Brain pericyte (primary cell): Measurements from ENCODE around the gene ERC1.
"Not testable (repeated sequence)": the region's sequence is repeated elsewhere in the genome, so short reads cannot be mapped to it uniquely, and the experiment has no call there.

Experiments used
- DNase-seq: peaks from one replicate; pipeline ENCODE4 v3.0.0-alpha.2; 2012; ENCODE audit warnings: low read depth, low spot score

ERC1 gene

DNA sequence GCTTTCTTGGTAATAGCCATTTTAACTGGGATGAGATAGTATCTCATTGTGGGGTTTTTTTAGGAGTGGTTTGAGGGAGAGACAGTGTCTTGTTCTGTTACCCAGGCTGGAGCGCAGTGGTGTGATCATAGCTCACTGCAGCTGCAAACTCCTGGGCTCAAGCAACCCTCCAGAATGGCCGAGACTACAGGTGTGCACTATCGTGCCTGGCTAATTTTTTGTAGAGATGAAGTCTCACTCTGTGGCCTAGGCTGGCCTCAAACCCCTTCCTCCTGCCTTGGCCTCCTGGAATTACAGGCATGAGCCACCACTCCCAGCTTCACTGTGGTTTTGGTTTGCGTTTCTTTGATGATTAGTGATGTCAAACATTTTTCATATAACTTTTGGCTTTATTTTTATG, 293.6 kb downstream of the ERC1 start:
- DNase-seq, result no peak

DNA sequence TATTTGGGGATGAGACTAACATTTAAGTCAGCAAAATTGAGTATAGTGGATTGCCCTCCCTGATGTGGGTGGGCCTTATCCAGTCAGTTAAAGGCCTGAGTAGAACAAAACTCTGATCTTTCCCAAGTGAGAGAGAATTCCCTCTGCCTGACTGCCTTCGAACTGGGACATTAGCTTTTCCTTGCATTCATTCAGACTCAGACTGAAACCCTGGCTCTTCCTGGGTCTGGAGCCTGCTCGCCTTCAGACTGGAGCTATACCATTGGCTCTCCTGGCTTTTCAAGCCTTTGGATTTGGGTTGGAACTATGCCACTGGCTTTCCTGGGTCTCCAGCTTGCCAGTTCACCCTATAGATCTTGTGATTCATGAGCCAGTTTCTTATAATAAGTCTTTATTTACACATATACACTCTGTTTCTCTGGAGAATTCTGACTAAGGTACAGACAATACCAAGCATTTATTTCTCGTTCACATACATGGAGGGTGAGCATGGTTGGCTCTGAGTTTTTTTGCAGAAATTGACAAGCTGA, 296.5 kb downstream of the ERC1 start:
- no peak for DNase-seq

- DNase-seq, result no peak
These were observed 297.3 kb downstream of the ERC1 start for GRCh38 chr12:1288333-1288732.

GRCh38 chr12:1289371-1290155, 298.5 kb downstream of the ERC1 start:
- no peak for DNase-seq

DNA sequence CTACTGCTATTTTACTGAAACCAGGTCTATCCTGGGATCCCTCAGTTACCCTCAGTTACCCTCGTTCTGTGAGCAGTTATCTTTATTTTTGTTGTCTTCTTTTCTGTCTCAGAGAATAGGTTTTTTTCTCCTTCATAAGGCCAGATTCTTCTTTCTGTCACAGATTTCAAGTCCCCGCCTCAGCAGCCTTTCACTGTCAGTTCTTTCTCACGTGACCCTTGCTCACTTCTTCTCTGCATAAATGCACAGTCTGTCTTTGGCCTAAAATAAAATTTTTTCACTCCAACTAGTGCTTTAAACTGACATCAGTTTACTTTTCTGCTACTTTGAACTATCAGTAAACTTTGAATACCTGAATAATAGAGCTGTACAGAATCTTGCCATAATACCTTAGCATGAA, 299.7 kb downstream of the ERC1 start:
- no peak for DNase-seq

- no peak for DNase-seq
These were observed 300.7 kb downstream of the ERC1 start for GRCh38 chr12:1291601-1292332.

- no peak for DNase-seq
These were observed 302.9 kb downstream of the ERC1 start for GRCh38 chr12:1293901-1294300.

DNA sequence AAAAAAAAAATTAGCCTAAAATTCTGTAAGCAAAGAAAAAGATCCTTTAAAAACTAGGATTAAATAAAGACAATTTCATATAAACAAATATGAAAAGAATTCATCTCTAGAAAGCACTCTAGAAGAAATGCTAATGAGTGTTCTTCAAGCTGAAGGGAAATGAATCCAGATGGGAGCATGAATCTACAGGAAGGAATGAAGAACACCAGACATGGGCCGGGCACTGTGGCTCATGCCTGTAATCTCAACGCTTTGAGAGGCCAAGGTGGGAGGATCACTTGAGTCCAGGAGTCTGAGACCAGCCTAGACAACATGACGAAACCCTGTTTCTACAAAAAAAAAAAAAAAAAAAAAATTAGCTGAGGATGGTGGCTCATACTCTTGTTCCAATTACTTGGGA, 306.2 kb downstream of the ERC1 start:
- no peak for DNase-seq

- DNase-seq, result no peak
These were observed 306.7 kb downstream of the ERC1 start for GRCh38 chr12:1297639-1298175.

GRCh38 chr12:1300460-1300859, 309.4 kb downstream of the ERC1 start:
- DNase-seq, result no peak

DNA sequence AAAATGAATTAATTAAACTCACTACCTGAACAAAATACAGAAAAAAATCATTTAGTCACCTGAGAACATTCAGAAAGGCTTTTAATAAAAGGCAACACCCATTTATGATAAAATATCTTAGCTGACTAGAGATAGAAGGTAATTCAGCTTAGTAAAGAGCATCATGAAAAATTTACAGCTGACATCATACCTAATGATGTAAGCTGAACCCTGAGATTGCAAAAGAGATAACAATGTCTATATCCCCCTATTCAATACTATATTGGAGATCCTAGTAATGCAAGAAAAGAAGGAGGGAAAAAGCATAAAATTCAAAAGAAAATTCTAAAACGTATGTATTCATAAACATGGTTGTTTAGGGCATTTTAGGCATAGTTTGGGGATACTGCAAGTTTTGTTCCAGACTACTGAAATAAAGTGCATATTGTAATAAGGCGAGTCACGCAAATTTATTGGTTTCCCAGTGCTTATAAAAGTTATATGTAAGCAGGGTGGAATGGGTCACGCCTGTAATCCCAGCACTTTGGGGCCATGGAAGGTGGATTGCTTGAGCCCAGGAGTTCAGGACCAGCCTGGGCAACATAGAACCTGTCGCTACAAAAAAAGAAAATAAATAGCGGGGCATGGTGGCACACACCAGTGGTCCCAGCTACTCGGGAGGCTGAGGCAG, 311.3 kb downstream of the ERC1 start:
- DNase-seq, result no peak

DNA sequence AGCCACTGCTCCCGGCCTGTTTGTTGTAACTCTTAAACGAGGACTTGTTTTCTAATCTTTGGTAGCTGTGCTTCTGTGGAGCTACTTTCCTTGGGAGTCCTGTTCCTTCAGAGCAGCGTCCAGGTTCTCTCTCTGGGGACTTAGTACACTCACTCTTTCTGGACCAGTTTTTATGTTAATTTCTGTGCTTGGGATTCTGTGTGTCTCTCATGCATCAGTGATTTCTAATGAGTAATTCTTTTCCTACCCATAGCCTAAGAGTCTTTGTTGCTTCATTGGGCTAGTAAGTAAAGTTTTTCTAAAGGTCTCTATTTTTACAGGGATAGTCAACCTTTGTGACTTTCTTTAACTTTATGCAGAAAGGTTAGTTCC, 314.0 kb downstream of the ERC1 start:
- no peak for DNase-seq

GRCh38 chr12:1305791-1306500, 314.9 kb downstream of the ERC1 start:
- DNase-seq, result no peak

- DNase-seq, result no peak
These were observed 315.8 kb downstream of the ERC1 start for GRCh38 chr12:1306817-1307216.

DNA sequence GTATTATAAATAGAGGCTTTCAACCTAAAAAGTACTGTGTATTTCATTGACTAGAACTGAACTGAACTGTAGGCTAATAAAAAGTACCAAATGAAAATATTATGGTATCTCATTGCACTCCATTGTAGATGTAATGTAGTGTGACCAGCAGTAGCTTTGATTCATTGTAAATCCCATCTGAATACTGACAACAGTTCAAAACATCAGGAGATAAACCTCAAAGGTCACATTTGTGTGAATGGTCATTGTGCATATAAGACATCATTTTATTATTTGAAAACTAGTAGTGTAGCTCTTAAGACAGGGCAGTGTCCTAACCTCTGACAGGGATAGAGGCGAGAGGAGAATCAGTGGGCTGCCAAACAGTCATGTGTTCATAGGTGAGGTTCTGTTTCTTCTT, 316.8 kb downstream of the ERC1 start:
- DNase-seq, result no peak

GRCh38 chr12:1309613-1310012, 318.6 kb downstream of the ERC1 start:
- DNase-seq, result no peak

DNA sequence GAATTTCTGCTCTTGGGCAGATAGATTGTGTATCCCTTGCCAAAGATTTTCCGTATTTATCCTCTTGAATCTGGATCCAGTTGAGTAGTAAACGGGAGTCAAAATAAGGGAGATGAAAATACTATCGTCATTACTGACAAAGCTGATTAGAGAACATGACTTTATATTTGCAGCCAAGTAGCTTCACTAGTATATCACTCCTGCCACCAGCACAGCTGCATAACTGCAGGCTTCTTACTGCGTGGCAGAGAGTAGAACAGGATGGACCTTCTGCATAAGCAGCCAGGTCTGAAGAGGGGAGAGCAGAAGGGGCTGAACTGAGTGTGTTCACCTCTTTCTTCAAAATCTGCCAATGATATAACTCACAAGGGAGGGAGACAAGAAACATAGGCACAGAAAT, 319.6 kb downstream of the ERC1 start:
- no peak for DNase-seq

DNA sequence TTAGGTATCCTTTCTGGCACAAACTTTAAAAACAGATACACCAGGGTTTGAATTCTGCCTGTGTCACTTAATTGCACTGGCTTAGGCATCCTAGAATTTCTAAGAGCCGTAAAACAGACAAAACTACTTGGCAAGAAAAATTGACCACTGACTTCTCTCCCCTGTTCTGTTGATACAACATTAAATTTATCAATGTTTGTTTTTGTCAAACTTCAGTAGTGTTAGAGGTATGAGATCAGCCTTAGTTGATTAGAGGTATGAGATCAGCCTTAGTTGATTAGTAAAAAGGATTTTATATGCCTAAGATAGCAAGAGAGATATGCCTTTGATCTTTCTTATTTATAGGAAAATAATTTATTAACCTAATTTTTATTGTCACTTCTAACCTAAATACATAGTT, 320.1 kb downstream of the ERC1 start:
- DNase-seq, result no peak

DNA sequence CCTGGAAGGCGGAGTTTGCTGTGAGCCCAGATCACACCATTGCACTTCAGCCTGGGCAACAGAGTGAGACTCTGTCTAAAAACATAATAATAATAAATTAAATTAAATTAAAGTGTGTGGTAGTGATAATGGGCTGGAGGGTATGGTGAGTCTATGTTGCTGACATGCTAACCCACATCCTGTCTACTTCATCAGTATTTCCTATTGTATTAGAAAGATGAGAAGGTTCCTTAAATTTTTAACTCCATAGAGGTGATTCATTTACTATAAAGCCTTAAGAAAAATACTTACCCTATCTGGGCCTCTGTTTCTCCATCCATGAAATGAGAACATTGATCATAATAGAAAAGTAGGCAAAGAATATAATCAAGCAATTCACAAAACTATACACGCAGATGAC, 322.9 kb downstream of the ERC1 start:
- no peak for DNase-seq

GRCh38 chr12:1314523-1314922, 323.5 kb downstream of the ERC1 start:
- DNase-seq, result no peak

- not testable (repeated sequence) for DNase-seq
These were observed 326.0 kb downstream of the ERC1 start for GRCh38 chr12:1316991-1317390.
